HCT116 (cell line): ENCODE results near the gene EPDR1. TPM values are rescaled to one million over a fixed set of nuclear protein-coding genes. Genes with fewer than 3 reads are reported as not detected.

Source experiments
- ATAC-seq: fragments of 200-7000 bp; cut with Tn5 transposase; 2 replicates; pipeline ENCODE4 v1.9.1; 2020; ENCODE audit warnings: mild to moderate bottlenecking, moderate library complexity
- BruUV-seq: library from RNA; stranded (reverse); fragments of 400-500 nt; replicated peaks from 2 replicates; lab custom pipeline; 2021; lab: Mats Ljungman, UMichigan
- CTCF ChIA-PET: fragments of 300-600 bp; sonication (Branson Sonifier 250); formaldehyde crosslinking; loops from one replicate; lab custom pipeline; 2021; ENCODE audit warnings: antibody characterized with exemption; lab: Charles Lee
- POLR2A ChIA-PET: fragments of 300-600, 350-600 bp; sonication (Branson Sonifier 250); formaldehyde crosslinking; loops from one replicate; lab custom pipeline; 2021; ENCODE audit warnings: antibody characterized with exemption; lab: Charles Lee
- RAD21 ChIA-PET, 2 experiments: fragments of 300-600 bp; sonication (Branson Sonifier 250); formaldehyde crosslinking; loops; one replicate each; lab custom pipeline; 2023; ENCODE audit warnings: low total read pairs in 2 of 2; ENCODE audit not compliant: uncharacterized antibody in 2 of 2, unreplicated experiment in 2 of 2, low non-redundant PET in 1 of 2; lab: Charles Lee
- DNase-seq: peaks from one replicate; pipeline ENCODE4 v3.0.0-alpha.2; 2010; ENCODE audit warnings: low read depth, low spot score
- H2AFZ ChIP-seq: fragments of 200-600 bp; shearing (Covaris generic), sonication (generic); 2 replicates; pipeline ENCODE4 v1.6.1; 2017; ENCODE audit warnings: low read depth, mixed run types, mixed read lengths, antibody characterized with exemption, low read length; ENCODE audit not compliant: poor library complexity, severe bottlenecking
- H3K27ac ChIP-seq: 2 replicates; pipeline ENCODE4 v1.5.1; 2012; ENCODE audit warnings: low read depth, low read length
- H3K27me3 ChIP-seq: fragments of 200-600 bp; sonication (generic); 2 replicates; pipeline ENCODE4 v1.6.1; 2016; ENCODE audit warnings: mixed run types, low read length, mixed read lengths; ENCODE audit not compliant: insufficient read depth
- H3K36me3 ChIP-seq, 2 experiments: fragments of 200-500 bp in 1 of 2; fragments of 200-600 bp in 1 of 2; sonication (Bioruptor generic) in 1 of 2; sonication (generic) in 1 of 2; 2 replicates each; pipeline versions ENCODE4 v1.5.1 to v1.6.1; 2014 to 2016; ENCODE audit warnings: low read length in 2 of 2, inconsistent platforms in 1 of 2, mixed read lengths in 1 of 2, mixed run types in 1 of 2; ENCODE audit not compliant: insufficient read depth in 2 of 2, control insufficient read depth in 1 of 2
- H3K4me1 ChIP-seq, 2 experiments: fragments of 200-600 bp in 1 of 2; sonication (generic) in 1 of 2; 2 replicates each; pipeline versions ENCODE4 v1.5.1 to v1.6.1; 2012 to 2017; ENCODE audit warnings: low read length in 2 of 2, inconsistent platforms in 1 of 2, mild to moderate bottlenecking in 1 of 2, mixed read lengths in 1 of 2, mixed run types in 1 of 2, moderate library complexity in 1 of 2; ENCODE audit not compliant: insufficient read depth in 2 of 2, control insufficient read depth in 1 of 2
- H3K4me2 ChIP-seq: fragments of 200-600 bp; sonication (generic); 2 replicates; pipeline ENCODE4 v1.6.1; 2017; ENCODE audit warnings: mixed run types, low read length, mixed read lengths
- H3K4me3 ChIP-seq, 2 experiments: fragments of 200-600 bp in 1 of 2; sonication (generic) in 1 of 2; replicated peaks in 1 of 2; 2 replicates each; pipeline ENCODE4 v1.5.1; 2011 to 2016; ENCODE audit warnings: low read length in 2 of 2, control low read depth in 1 of 2, low read depth in 1 of 2, mild to moderate bottlenecking in 1 of 2, mixed read lengths in 1 of 2, mixed run types in 1 of 2
- H3K79me2 ChIP-seq: fragments of 200-600 bp; sonication (generic); 2 replicates; pipeline ENCODE4 v1.6.1; 2017; ENCODE audit warnings: mild to moderate bottlenecking, mixed run types, low read length, moderate library complexity, mixed read lengths; ENCODE audit not compliant: insufficient read depth
- H3K9ac ChIP-seq: fragments of 200-600 bp; sonication (generic); 2 replicates; pipeline ENCODE4 v1.6.1; 2016; ENCODE audit warnings: low read length, mixed read lengths
- H3K9me2 ChIP-seq: fragments of 200-600 bp; sonication (generic), shearing (Covaris generic); 2 replicates; pipeline ENCODE4 v1.6.1; 2017; ENCODE audit warnings: mixed run types, mild to moderate bottlenecking, moderate library complexity; ENCODE audit not compliant: insufficient read depth
- H3K9me3 ChIP-seq, 2 experiments: fragments of 200-500 bp in 1 of 2; fragments of 200-600 bp in 1 of 2; sonication (Bioruptor generic) in 1 of 2; sonication (generic) in 1 of 2; 2 replicates each; pipeline ENCODE4 v1.6.1; 2014 to 2017; ENCODE audit warnings: low read length in 2 of 2, mixed read lengths in 2 of 2, inconsistent platforms in 1 of 2, low read depth in 1 of 2, mild to moderate bottlenecking in 1 of 2, mixed run types in 1 of 2, moderate library complexity in 1 of 2; ENCODE audit not compliant: control insufficient read depth in 1 of 2, insufficient read depth in 1 of 2
- H4K20me1 ChIP-seq: fragments of 200-600 bp; sonication (generic), shearing (Covaris generic); 2 replicates; pipeline ENCODE4 v1.6.1; 2017; ENCODE audit warnings: mixed run types, mild to moderate bottlenecking, moderate library complexity; ENCODE audit not compliant: insufficient read depth
- ATF3 ChIP-seq: IDR thresholded peaks from 2 replicates; pipeline ENCODE4 v1.6.1; 2012
- CBX3 ChIP-seq: IDR thresholded peaks from 2 replicates; pipeline ENCODE4 v1.6.1; 2012; ENCODE audit warnings: low read depth
- CEBPB ChIP-seq: IDR thresholded peaks from 2 replicates; pipeline ENCODE4 v1.6.1; 2012; ENCODE audit warnings: low read depth
- EGR1 ChIP-seq: IDR thresholded peaks from 2 replicates; pipeline ENCODE4 v1.6.1; 2012; ENCODE audit warnings: low read depth
- ELF1 ChIP-seq: IDR thresholded peaks from 2 replicates; pipeline ENCODE4 v1.6.1; 2012; ENCODE audit warnings: low read depth, borderline replicate concordance
- EZH2 ChIP-seq: fragments of 200-600 bp; sonication (generic); IDR thresholded peaks from 2 replicates; pipeline ENCODE4 v1.6.1; 2017; ENCODE audit warnings: antibody characterized with exemption, mixed run types
- JUND ChIP-seq: IDR thresholded peaks from 2 replicates; pipeline ENCODE4 v1.6.1; 2012
- MAX ChIP-seq: IDR thresholded peaks from 2 replicates; pipeline ENCODE4 v1.6.1; 2012
- POLR2AphosphoS5 ChIP-seq: IDR thresholded peaks from 2 replicates; pipeline ENCODE4 v1.6.1; 2011; ENCODE audit warnings: mild to moderate bottlenecking, low read depth, low read length, moderate library complexity
- SP1 ChIP-seq: IDR thresholded peaks from 2 replicates; pipeline ENCODE4 v1.6.1; 2012; ENCODE audit warnings: low read depth
- TCF7L2 ChIP-seq: IDR thresholded peaks from 2 replicates; pipeline ENCODE4 v1.7.0; 2011; ENCODE audit warnings: borderline replicate concordance, inconsistent platforms; ENCODE audit not compliant: insufficient read depth, insufficient read length; ENCODE audit errors: extremely low read depth
- ZNF274 ChIP-seq: fragments of 200-500 bp; sonication (Bioruptor generic); IDR thresholded peaks from 2 replicates; pipeline ENCODE4 v1.6.1; 2014; ENCODE audit warnings: mild to moderate bottlenecking, low read depth, low read length, inconsistent platforms
- intact Hi-C: fragments of 100-400 bp; cut with micrococcal nuclease; formaldehyde crosslinking; loops from 2 replicates; pipeline ENCODE4 v1.10.0; 2022
- total RNA-seq: library from RNA; stranded (reverse); gene quantifications from one replicate; pipeline ENCODE4 v1.2.1, GENCODE V29; 2021; ENCODE audit not compliant: unreplicated experiment

Gene EPDR1
- total RNA-seq, 1 experiment from 2014 or later = 8.0 TPM

- Histone ChIP-seq H3K27me3 (no peaks in the 10 kb centered on the region), H4K20me1 (no peaks in the 10 kb centered on the region), H3K27ac (no peak overlapping the region), H3K9me3 (peaks cover 0 to 2% of the 10 kb centered on the region in 2 experiments; a peak in 1 of 4 replicates), H3K79me2 (peaks cover 4% of the 10 kb centered on the region; the same call in 1 of the 2 replicates), H3K4me1 (no peaks in the 10 kb centered on the region), H2AFZ (no peak overlapping the region), H3K9ac (no peak overlapping the region), H3K9me2 (no peaks in the 10 kb centered on the region), H3K4me2 (no peak overlapping the region), H3K4me3 (no peak overlapping the region), H3K36me3 (0 out of 4 replicates have a peak, but pooled peaks cover 0 to under 1% of the 10 kb centered on the region in 2 experiments)
- CTCF ChIA-PET = no interaction called here
- POLR2A ChIA-PET = no interaction called here
- no peak for DNase-seq
- RAD21 ChIA-PET = no interaction called here
- no peak for TF ChIP-seq ATF3
- no peak for TF ChIP-seq MAX
- TF ChIP-seq ZNF274 = no peak
- no peak for TF ChIP-seq CEBPB
- no peak for TF ChIP-seq ELF1
- no peak for TF ChIP-seq EGR1
- TF ChIP-seq EZH2 = no peak
- TF ChIP-seq JUND = no peak
- TF ChIP-seq SP1 = no peak
- no peak for TF ChIP-seq TCF7L2
- no peak for TF ChIP-seq CBX3
- TF ChIP-seq POLR2AphosphoS5 = no peak
- no TSS peak for BruUV-seq
- ATAC-seq = no peak
- intact Hi-C loops = no loop called here
Measured at GRCh38 chr7:37930226-37930948, 9.9 kb downstream of the EPDR1 start.
